Epidermal melanocyte (primary cell): ENCODE results near the gene PLEKHM3.

Experiments used
- DNase-seq: peaks from one replicate; pipeline ENCODE4 v3.0.0; 2011; ENCODE audit warnings: low spot score; ENCODE audit not compliant: insufficient read length

Gene PLEKHM3

GRCh38 chr2:207892716-207893402 lies 132.5 kb downstream of the PLEKHM3 start:
- no peak for DNase-seq

GRCh38 chr2:207891086-207891844 lies 134.1 kb downstream of the PLEKHM3 start:
- no peak for DNase-seq

GRCh38 chr2:207887500-207887899 lies 137.8 kb downstream of the PLEKHM3 start:
- DNase-seq = no peak

GRCh38 chr2:207885010-207885409 lies 140.3 kb downstream of the PLEKHM3 start:
- no peak for DNase-seq

DNA sequence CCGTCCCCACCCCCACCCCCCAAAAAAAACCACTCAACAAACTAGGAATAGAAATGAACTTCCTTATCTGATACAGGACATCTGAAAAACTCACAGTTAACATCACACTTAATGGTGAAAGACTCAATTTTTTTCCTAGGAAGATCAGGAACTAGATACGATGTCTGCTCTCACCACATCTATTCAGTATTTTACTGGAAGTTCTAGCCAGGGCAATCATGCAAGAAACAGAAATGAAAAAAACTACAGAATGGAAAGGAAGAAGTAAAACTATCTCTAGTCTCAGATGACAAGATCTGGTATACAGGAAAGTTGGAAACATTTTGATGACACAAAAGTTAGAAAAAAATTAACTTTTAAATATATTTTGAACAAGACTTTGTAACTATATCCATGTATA lies 141.2 kb downstream of the PLEKHM3 start:
- no peak for DNase-seq

DNA sequence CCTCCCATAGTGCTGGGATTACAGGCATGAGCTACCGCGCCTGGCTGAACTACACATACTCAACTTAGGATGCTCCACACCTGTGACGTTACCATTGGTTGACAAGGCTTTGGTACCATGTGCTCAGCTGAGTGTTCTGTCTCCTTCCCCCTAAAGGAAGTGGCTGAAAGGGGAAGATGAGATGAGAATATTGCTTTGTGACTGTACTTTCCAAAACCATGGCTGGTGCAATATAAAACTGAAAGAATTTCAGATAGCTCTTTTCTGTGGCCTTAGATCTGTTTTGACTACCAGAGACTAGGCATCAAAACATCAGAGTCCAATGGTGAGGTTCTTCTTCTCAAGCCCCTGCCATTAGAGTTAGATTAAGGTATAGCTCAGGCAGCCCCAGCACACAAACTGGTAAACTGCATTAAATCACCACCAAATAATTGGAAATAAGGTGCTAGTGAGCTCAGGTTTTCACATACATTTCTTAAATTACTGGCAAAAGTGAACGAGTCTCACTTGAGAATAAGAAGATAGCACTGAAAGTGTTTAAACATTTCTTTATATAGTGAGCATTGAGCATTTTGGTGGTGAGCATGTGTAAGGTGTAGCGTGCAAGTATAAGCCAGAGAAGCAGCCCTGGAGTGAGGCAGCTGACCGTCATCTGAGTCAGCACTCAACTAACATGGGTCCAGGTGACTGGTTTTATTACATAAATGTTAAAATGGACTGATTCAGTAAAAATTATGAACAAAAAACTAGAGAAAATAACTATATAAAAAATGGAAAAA lies 142.1 kb downstream of the PLEKHM3 start:
- no peak for DNase-seq

- no peak for DNase-seq
Measured at GRCh38 chr2:207881902-207882301, 143.4 kb downstream of the PLEKHM3 start.

DNA sequence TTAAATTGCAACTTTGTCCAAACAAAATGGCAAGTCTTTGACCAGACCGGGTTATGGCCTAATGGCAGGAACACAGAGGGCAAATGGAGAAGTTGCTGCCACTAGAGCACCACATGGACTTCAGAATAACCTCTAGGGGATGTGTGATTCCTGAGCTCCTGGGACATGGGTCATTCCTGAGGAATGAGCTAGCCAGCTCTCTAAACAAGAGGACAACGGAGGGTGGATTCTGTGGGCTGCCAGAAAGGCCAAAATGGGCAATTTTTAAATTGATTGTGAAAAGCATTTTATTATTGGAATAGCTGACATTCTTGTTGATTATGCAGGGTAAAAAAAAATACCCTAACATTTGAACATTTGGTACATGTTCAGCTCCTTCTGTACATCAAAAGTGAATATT lies 145.8 kb downstream of the PLEKHM3 start:
- peak; percentile 30 for DNase-seq

DNA sequence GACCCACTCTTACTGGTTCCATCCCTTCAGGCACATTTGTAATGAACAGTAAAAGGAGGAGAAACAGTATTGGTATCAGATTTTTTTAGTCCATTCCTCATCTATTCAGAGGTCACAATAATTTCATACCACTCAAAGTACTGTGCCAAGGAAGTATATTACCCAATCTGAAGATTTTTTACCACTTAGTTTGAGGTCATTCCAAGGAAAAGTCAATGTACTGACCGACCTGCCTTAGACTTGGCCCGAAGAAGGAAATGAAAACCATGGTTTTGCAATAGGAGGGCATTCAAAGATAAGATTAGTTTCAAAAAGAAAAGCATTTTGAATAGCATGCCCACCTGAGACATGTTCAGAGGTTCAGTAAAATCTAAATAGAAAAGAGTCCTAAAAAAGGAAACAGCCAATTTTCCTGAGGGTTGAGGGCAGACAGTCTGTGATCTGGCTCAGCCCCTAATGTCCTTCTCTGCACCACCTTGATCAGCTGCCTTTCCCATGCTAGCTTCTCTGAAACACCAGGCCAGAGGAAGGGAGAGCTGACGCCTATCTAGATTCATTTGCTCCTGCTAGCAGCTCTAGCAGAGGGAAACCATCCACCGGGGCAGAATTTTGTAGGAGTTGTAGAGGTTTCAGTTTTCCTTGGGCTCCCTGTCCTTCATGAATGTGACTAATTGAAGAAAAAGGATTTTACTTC lies 148.3 kb downstream of the PLEKHM3 start:
- no peak for DNase-seq

DNA sequence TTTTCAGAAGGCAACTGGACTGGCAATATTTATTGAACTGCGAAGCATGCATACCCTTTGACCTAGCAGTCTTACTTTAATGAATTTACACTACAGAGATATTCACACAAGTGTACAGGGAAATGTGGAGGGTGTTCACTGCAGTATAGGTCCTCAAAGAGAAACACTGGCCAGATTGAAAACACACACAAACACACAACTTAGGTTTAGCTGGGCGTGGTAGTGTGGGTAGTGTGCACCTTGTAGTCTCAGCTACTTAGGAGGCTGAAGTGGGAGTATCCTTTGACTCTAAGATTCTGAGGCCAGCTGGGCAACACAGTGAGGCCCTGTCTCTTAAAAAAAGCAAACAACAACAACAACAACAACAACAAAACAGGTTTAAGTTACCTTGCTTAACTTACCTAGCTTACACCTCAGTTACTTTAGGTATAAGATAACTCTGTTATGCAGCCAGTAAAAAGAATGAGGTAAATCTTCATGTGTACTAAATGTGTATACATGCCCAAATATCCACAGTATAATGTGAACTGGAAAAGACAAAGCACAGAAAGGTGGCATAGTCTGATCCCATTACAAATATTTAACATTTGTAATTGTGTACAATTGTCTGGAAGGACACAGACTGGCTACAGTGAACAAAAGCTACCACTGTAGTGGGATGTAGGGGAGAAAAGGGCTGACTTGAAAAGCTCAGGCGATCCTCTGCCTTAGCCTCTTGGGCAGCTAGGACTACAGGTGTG lies 149.7 kb downstream of the PLEKHM3 start:
- no peak for DNase-seq

- DNase-seq = no peak
Measured at GRCh38 chr2:207873794-207874193, 151.5 kb downstream of the PLEKHM3 start.

- DNase-seq = no peak
Measured at GRCh38 chr2:207871911-207872310, 153.4 kb downstream of the PLEKHM3 start.

DNA sequence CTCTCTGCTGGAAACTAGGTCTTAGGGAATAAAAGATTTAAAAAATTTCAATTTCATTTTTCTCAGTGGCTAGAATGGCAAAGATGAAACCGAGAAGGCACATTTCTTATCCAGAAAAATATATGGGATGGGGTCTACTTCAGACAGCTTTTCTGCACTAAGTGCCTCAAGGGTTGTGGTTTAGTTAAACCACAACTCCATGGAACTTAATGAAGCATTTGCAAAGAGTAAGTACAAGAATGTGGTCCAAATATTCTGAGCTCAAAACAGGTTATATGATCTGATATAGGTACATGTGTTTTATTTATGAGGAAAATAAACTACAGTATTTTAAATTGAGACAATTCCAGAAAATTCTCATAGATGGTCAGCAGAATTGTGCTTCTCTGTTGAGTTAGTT lies 153.8 kb downstream of the PLEKHM3 start:
- DNase-seq = no peak

DNA sequence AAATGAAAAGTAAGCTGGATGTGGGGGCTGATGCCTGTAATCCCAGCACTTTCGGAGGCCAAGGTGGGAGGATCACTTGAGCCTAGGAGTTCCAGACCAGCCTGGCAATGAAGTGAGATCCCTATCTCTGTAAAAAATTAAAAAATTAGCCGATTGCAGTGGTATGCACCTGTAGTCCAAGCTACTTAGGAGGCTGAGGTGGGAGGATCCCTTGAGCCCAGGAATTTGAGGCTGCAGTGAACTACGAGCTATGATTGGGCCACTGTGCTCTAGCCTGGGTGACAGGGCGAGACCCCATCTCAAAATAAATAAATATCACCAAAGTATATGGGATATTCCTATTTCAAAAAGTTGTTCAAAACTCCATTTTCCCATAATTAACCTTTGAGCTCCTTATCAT lies 154.5 kb downstream of the PLEKHM3 start:
- DNase-seq = no peak

DNA sequence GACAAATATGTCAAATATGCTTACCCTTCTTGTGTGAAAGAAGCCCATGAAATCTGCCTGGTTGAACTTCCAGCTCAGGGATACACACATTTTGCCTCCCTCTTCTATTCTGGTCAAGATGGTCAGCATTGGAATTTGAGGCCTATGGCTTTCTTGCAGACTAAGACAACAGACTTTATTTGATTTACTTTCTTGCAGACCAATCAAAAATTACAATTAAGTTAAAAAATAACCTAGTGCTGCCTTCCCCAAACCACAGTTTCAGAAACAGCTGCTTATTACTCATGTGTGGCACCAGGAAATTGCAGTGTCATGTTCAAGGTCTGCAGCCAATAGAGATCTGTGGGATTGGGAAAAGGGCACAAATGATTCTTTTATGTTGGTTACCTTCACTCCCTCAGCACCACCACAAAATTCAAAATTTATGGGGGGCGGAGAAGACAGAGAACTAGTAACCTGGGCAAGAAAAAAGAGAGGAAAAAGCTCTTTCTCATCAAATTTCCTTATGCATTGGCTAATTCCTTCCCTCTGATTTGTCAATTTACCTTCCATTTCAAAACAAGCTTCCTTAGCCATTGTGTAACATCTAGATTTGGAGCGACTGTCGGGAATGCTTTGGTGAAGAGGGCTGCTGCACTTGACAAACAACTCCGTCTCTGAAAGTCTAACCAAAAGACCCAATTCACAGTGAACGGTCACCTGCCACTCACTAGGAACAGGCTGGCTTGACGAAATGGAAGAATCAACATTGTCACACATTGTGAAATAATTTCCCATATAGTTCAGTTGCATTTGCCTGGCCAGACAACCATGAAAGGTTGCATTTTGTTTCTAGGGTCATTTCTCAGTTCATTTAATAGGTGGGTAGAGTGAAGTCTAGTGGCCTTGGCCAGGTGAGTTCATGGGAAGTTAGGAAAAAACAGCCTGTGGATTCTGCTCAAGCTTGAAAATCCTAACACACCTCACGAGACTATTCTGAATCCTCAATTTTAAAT lies 155.2 kb downstream of the PLEKHM3 start:
- no peak for DNase-seq

- DNase-seq = no peak
Measured at GRCh38 chr2:207868855-207869596, 156.3 kb downstream of the PLEKHM3 start.

DNA sequence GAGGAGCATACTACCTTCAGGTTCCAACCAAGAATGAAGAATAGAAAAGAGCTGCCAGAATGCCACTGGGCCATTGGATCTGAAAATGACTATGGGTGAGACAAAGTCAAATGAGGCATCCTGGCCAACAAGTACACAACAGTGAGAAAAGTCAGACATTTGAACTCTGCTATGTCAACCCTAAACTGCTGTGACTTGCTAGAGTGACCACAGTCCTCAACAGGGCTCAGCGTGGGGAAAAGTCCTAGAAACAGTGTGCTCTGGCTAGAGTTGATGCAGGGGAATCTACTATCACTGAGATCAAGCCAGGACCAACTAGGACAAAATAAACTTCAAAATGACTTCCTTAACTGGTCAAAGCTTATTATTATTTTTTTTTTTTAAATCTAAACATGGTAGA lies 157.4 kb downstream of the PLEKHM3 start:
- DNase-seq = no peak

- DNase-seq = no peak
Measured at GRCh38 chr2:207867056-207867455, 158.3 kb downstream of the PLEKHM3 start.

DNA sequence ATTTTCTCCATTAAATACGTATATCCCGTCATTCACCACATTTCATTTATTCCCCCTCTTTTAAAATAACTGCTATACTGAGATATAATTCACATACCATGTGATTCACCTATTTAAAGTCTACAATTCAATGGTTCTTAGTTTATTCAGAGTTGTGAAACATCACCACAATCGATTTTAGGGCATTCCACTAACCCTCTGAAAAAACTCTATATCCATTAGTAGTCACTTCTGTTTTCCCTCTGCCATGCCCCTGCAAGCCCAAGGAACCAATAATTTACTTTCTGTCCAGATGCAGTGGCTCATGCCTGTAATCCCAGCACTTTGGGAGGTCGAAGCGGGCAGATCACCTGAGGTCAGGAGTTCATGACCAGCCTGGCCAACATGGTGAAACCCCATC lies 160.1 kb downstream of the PLEKHM3 start:
- no peak for DNase-seq
